ENCODE results near the gene PPIL3. TPM values are rescaled to one million over a fixed set of nuclear protein-coding genes. Genes with fewer than 3 reads are reported as not detected.

The PPIL3 gene
- polyA plus RNA-seq, 6 donors from 2014 or later = 25.3 to 47.1 (median 33.7) TPM

Other genes starting within 250 kb of the PPIL3 start
- gene BZW1, start 77.2 kb downstream of the PPIL3 start, polyA plus RNA-seq (ENCODE audit: low read depth in 6 of 6) = 100 to 1,000 TPM; 165 to 201 (median 179) TPM
- 100 to 1,000 TPM in 1 of 6 donors, 10 to 100 TPM in 5; 44.0 to 107 (median 55.5) TPM for gene CLK1, start 24.4 kb downstream of the PPIL3 start, polyA plus RNA-seq (ENCODE audit: low read depth in 6 of 6)
- gene NIF3L1, start 294 bp upstream of the PPIL3 start, polyA plus RNA-seq (ENCODE audit: low read depth in 6 of 6) = 10 to 100 TPM; 12.2 to 22.0 (median 14.9) TPM
- 10 to 100 TPM in 3 of 6 donors, 1 to 10 TPM in 3; 4.3 to 11.8 (median 9.5) TPM for gene ORC2, start 74.6 kb upstream of the PPIL3 start, polyA plus RNA-seq (ENCODE audit: low read depth in 6 of 6)
- gene HYCC2, start 182.6 kb upstream of the PPIL3 start, polyA plus RNA-seq (ENCODE audit: low read depth in 6 of 6) = 10 to 100 TPM; 12.3 to 24.6 (median 20.5) TPM
- 100 to 1,000 TPM; 196 to 279 (median 251) TPM for gene NDUFB3, start 182.9 kb upstream of the PPIL3 start, polyA plus RNA-seq (ENCODE audit: low read depth in 6 of 6)
- 10 to 100 TPM; 12.8 to 53.3 (median 46.8) TPM for gene CFLAR, start 227.1 kb upstream of the PPIL3 start, polyA plus RNA-seq (ENCODE audit: low read depth in 6 of 6)